HL-60 (cell line): ENCODE results near the gene PGM5.

Experiments
- REST ChIP-seq: IDR thresholded peaks from 2 replicates; pipeline ENCODE4 v1.6.1; 2012; ENCODE audit warnings: low read depth; ENCODE audit not compliant: insufficient replicate concordance
- TF ChIP-seq, protein P1 (sequence below): IDR thresholded peaks from one replicate; pipeline ENCODE4 v1.5.1; 2011; ENCODE audit warnings: low read length, control low read depth, inconsistent platforms; ENCODE audit not compliant: insufficient read depth

GRCh38 chr9:68498816-68499215, 142.4 kb downstream of the PGM5 start:
- TF ChIP-seq, protein P1, sequence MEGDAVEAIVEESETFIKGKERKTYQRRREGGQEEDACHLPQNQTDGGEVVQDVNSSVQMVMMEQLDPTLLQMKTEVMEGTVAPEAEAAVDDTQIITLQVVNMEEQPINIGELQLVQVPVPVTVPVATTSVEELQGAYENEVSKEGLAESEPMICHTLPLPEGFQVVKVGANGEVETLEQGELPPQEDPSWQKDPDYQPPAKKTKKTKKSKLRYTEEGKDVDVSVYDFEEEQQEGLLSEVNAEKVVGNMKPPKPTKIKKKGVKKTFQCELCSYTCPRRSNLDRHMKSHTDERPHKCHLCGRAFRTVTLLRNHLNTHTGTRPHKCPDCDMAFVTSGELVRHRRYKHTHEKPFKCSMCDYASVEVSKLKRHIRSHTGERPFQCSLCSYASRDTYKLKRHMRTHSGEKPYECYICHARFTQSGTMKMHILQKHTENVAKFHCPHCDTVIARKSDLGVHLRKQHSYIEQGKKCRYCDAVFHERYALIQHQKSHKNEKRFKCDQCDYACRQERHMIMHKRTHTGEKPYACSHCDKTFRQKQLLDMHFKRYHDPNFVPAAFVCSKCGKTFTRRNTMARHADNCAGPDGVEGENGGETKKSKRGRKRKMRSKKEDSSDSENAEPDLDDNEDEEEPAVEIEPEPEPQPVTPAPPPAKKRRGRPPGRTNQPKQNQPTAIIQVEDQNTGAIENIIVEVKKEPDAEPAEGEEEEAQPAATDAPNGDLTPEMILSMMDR = no peak
- TF ChIP-seq REST = no peak
